HAP-1 (cell line): ENCODE data around the gene UHRF1.
A peak's percentile ranks its signal among the peaks of the same experiment; 100 is the strongest.

Source experiments
- DNase-seq, 2 experiments: peaks; one replicate each; pipeline ENCODE4 v3.0.0-alpha.2; 2016 to 2020; ENCODE audit warnings: low spot score in 2 of 2
- H3K27me3 ChIP-seq: fragments of 250-450 bp; sonication (Bioruptor Pico); 2 replicates; pipeline ENCODE4 v1.5.1; 2020; ENCODE audit warnings: low read depth, mild to moderate bottlenecking, moderate library complexity
- H3K36me3 ChIP-seq: fragments of 250-450 bp; sonication (Bioruptor Pico); replicated peaks from 2 replicates; pipeline ENCODE4 v1.5.1; 2020; ENCODE audit warnings: mild to moderate bottlenecking
- H3K4me1 ChIP-seq: fragments of 250-450 bp; sonication (Bioruptor Pico); 2 replicates; pipeline ENCODE4 v1.5.1; 2020; ENCODE audit warnings: mild to moderate bottlenecking
- H3K4me3 ChIP-seq: fragments of 250-450 bp; sonication (Bioruptor Pico); 2 replicates; pipeline ENCODE4 v1.5.1; 2020; ENCODE audit warnings: mild to moderate bottlenecking, moderate library complexity
- H3K9me3 ChIP-seq: fragments of 250-450 bp; sonication (Bioruptor Pico); 2 replicates; pipeline ENCODE4 v1.5.1; 2020; ENCODE audit warnings: mild to moderate bottlenecking, moderate library complexity
- in situ Hi-C: fragments of 300-500 bp; cut with MboI; formaldehyde crosslinking; loops from 3 replicates; pipeline ENCODE4 v1.14.3; 2020; ENCODE audit warnings: low sequenced_read_pairs, inconsistent platforms, mixed read lengths

The UHRF1 gene

DNA sequence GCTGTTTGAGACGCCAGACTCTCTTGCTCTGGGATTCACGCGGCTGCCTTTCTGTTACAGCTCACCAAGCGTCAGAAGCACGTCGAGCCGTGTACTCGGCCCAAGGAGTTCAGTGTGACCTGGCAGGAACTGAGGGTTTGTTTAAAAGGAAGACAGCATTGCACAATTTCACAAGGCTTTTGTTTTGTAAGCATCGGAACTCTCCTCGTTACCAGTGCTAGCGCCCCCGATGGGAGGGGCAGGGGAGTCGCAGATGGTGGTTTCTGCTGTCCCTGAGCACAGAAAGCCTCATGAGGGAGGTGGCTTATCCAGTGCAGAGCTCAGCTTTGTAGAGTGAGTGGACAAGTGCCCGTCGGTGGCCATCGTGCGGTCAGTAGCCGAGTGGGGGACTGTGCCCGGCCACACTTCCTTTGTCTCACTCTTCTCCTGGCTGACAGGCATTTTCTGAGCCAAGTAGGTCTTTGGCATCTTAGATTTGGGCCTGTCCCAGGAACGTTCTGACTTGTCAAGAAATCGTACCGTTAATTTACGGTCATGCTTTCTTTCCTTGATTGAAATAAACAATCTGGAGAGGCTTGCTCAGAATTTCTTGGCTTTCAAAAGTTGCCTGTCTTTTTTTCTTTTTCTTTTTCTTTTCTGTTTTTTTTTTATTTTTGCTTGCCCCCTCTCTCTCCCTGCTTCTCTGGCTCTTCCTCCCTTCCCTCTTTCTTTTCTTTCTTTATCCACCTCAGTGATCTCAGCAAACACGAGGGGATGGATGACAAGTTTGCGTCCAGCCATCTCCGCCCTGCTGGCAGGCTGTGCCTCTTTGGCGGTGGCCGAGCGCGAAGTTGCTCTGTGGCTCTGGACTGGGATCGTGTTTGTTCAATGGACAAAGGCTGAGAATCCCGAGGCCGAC, 67.3 kb downstream of the UHRF1 start:
- Histone ChIP-seq H3K4me1 (no peaks in the 10 kb centered on the region; the same call in 1 of the 2 replicates), H3K9me3 (no peaks in the 10 kb centered on the region), H3K27me3 (no peaks in the 10 kb centered on the region), H3K36me3 (0 out of 2 replicates have a peak, but pooled peaks cover 3% of the 10 kb centered on the region), H3K4me3 (no peak overlapping the region)
- in situ Hi-C loops, result no loop called here
- DNase-seq, result peak; percentile 17 to 61

GRCh38 chr19:4977299-4978174, 68.2 kb downstream of the UHRF1 start:
- in situ Hi-C loops, result no loop called here
- DNase-seq, result no peak
- no peaks in the 10 kb centered on the region for H3K4me1 ChIP-seq
- H3K27me3 ChIP-seq, result no peaks in the 10 kb centered on the region
- 0 out of 2 replicates have a peak, but pooled peaks cover 3% of the 10 kb centered on the region for H3K36me3 ChIP-seq
- H3K9me3 ChIP-seq, result no peaks in the 10 kb centered on the region
- no peak overlapping the region for H3K4me3 ChIP-seq

- Histone ChIP-seq H3K9me3 (no peaks in the 10 kb centered on the region), H3K4me1 (no peaks in the 10 kb centered on the region), H3K27me3 (no peaks in the 10 kb centered on the region), H3K4me3 (no peak overlapping the region), H3K36me3 (0 out of 2 replicates have a peak, but pooled peaks cover 3% of the 10 kb centered on the region)
- DNase-seq, result no peak
- in situ Hi-C loops, result no loop called here
Observed at GRCh38 chr19:4979211-4979807, 70.0 kb downstream of the UHRF1 start.

DNA sequence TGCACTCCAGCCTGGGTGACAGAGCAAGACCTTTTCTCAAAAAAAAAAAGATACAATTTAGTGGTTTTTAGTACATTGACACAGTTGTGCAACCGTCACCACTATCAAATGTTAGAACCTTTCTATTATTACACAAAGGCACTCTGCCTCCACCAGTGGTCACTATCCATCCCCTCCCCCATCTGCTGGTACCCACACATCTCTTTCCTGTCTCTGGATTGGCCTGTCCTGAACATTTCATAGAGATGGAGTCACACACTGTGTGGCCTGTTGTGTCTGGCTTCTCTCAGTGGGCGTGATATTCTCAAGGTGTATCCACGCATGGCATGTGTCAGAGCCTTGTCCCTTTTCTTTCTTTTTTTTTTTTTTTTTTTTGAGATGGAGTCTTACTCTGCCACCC, 70.8 kb downstream of the UHRF1 start:
- Histone ChIP-seq H3K4me1 (no peaks in the 10 kb centered on the region), H3K4me3 (no peak overlapping the region), H3K27me3 (no peaks in the 10 kb centered on the region), H3K36me3 (0 out of 2 replicates have a peak, but pooled peaks cover 3% of the 10 kb centered on the region), H3K9me3 (no peaks in the 10 kb centered on the region)
- DNase-seq, result no peak
- in situ Hi-C loops, result no loop called here

- DNase-seq, result peak in 1 of 2 experiments; percentile 35
Observed at GRCh38 chr19:4980838-4981680, 71.8 kb downstream of the UHRF1 start.

GRCh38 chr19:4981681-4981958, 72.3 kb downstream of the UHRF1 start:
- Histone ChIP-seq H3K9me3 (no peaks in the 10 kb centered on the region), H3K4me1 (no peaks in the 10 kb centered on the region), H3K36me3 (0 out of 2 replicates have a peak, but pooled peaks cover 3% of the 10 kb centered on the region), H3K27me3 (no peaks in the 10 kb centered on the region), H3K4me3 (no peak overlapping the region)
- in situ Hi-C loops, result no loop called here
- DNase-seq, result no peak

More at GRCh38 chr19:4980838-4981680, 71.8 kb downstream of the UHRF1 start:
- in situ Hi-C loops, result no loop called here
- Histone ChIP-seq H3K9me3 (no peaks in the 10 kb centered on the region), H3K27me3 (no peaks in the 10 kb centered on the region), H3K4me3 (no peak overlapping the region), H3K36me3 (0 out of 2 replicates have a peak, but pooled peaks cover 3% of the 10 kb centered on the region), H3K4me1 (no peaks in the 10 kb centered on the region)

- Histone ChIP-seq H3K27me3 (no peaks in the 10 kb centered on the region), H3K9me3 (no peaks in the 10 kb centered on the region), H3K4me1 (no peaks in the 10 kb centered on the region), H3K36me3 (no peaks in the 10 kb centered on the region), H3K4me3 (no peak overlapping the region)
- in situ Hi-C loops, result no loop called here
- DNase-seq, result no peak
Observed at GRCh38 chr19:4983346-4984105, 74.2 kb downstream of the UHRF1 start.

- no peaks in the 10 kb centered on the region for H3K4me1 ChIP-seq
- no peaks in the 10 kb centered on the region for H3K27me3 ChIP-seq
Observed at GRCh38 chr19:4984106-4984380, 74.7 kb downstream of the UHRF1 start.

GRCh38 chr19:4984438-4984990, 75.2 kb downstream of the UHRF1 start:
- no peaks in the 10 kb centered on the region for H3K27me3 ChIP-seq
- in situ Hi-C loops, result no loop called here
- H3K4me3 ChIP-seq, result no peak overlapping the region
- no peaks in the 10 kb centered on the region for H3K9me3 ChIP-seq
- no peak for DNase-seq
- H3K36me3 ChIP-seq, result no peaks in the 10 kb centered on the region
- no peaks in the 10 kb centered on the region for H3K4me1 ChIP-seq

More at GRCh38 chr19:4984106-4984380, 74.7 kb downstream of the UHRF1 start:
- Histone ChIP-seq H3K36me3 (no peaks in the 10 kb centered on the region), H3K9me3 (no peaks in the 10 kb centered on the region), H3K4me3 (no peak overlapping the region)
- DNase-seq, result no peak
- in situ Hi-C loops, result no loop called here

GRCh38 chr19:4985551-4985991, 76.3 kb downstream of the UHRF1 start:
- DNase-seq, result no peak
- Histone ChIP-seq H3K4me3 (no peak overlapping the region), H3K27me3 (no peaks in the 10 kb centered on the region), H3K36me3 (no peaks in the 10 kb centered on the region), H3K9me3 (no peaks in the 10 kb centered on the region), H3K4me1 (no peaks in the 10 kb centered on the region)
- in situ Hi-C loops, result no loop called here

DNA sequence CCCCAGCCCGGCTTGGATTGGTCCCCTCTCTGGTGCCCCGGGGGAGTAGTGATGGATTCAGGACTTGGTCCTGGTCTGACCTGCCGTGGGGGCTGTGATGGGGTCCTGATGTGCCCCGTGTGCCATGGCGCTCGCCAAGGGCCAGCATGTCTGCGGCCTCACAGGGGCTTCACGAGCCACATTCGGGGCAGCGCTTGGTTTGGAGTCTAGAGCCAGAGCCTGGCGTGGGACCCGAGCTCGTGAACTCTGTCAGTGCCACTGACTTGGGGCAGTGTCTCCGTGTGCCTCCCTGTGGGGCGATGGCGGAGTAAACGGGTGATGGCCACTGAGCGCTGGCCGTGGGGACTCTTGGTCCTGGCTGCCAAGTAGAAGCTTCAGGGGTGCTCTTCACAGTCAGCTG, 76.8 kb downstream of the UHRF1 start:
- no peak for DNase-seq
- Histone ChIP-seq H3K27me3 (no peaks in the 10 kb centered on the region), H3K4me3 (no peak overlapping the region), H3K9me3 (no peaks in the 10 kb centered on the region), H3K4me1 (no peaks in the 10 kb centered on the region), H3K36me3 (no peaks in the 10 kb centered on the region)
- in situ Hi-C loops, result no loop called here

DNA sequence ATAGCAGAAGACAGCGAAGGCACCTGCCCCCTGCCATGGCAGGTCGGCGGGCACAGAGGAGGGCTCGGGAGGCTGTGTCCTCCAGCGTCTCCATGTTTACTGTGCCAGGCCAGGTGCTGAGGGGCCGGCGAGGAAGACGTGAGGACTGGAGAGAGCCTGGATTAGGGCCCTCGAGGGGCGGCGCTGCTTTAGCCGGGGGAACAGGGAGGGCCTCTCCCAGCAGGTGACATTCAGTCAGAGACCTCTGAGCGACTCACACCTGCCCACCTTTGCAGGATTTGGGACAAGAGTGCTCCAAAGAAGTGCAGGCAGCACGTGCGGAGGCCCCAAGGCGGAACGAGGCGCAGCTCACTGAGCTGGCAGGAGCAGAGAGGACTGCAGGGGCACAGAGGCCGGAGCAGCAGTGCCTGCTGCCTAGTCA, 77.2 kb downstream of the UHRF1 start:
- in situ Hi-C loops, result no loop called here
- H3K9me3 ChIP-seq, result no peaks in the 10 kb centered on the region
- H3K4me3 ChIP-seq, result no peak overlapping the region
- H3K27me3 ChIP-seq, result no peaks in the 10 kb centered on the region
- H3K36me3 ChIP-seq, result no peaks in the 10 kb centered on the region
- H3K4me1 ChIP-seq, result no peaks in the 10 kb centered on the region
- DNase-seq, result no peak
